Neural cell (in vitro differentiated cells): ENCODE measurements around the gene CAPN13.

ENCODE experiments used
- EP300 ChIP-seq: fragments of 450-650 bp; conservative IDR thresholded peaks from 2 replicates; pipeline ENCODE4 v1.6.1; 2014; ENCODE audit warnings: antibody characterized with exemption, mild to moderate bottlenecking, moderate library complexity; ENCODE audit not compliant: poor library complexity, severe bottlenecking
- EZH2 ChIP-seq: fragments of 200-600, 300-800 bp; shearing (Covaris generic), sonication (generic); IDR thresholded peaks from 2 replicates; pipeline ENCODE4 v1.6.1; 2014; ENCODE audit warnings: antibody characterized with exemption, low read length, borderline replicate concordance, mild to moderate bottlenecking; ENCODE audit not compliant: insufficient read depth, poor library complexity, severe bottlenecking
- POLR2AphosphoS5 ChIP-seq: IDR thresholded peaks from 2 replicates; pipeline ENCODE4 v1.6.1; 2012
- RAD21 ChIP-seq: fragments of 450-650 bp; conservative IDR thresholded peaks from 2 replicates; pipeline ENCODE4 v1.6.1; 2014; ENCODE audit warnings: antibody characterized with exemption, mild to moderate bottlenecking, moderate library complexity
- SMC3 ChIP-seq: fragments of 450-650 bp; conservative IDR thresholded peaks from 2 replicates; pipeline ENCODE4 v1.6.1; 2014; ENCODE audit warnings: antibody characterized with exemption, mild to moderate bottlenecking, moderate library complexity; ENCODE audit not compliant: poor library complexity
- TAF1 ChIP-seq: IDR thresholded peaks from 2 replicates; pipeline ENCODE4 v1.6.1; 2012; ENCODE audit warnings: low read depth
- TF ChIP-seq, protein P1 (sequence below): fragments of 450-650 bp; IDR thresholded peaks from 2 replicates; pipeline ENCODE4 v1.5.1; 2014; ENCODE audit warnings: antibody characterized with exemption, mild to moderate bottlenecking, moderate library complexity; ENCODE audit not compliant: poor library complexity, severe bottlenecking

DNA sequence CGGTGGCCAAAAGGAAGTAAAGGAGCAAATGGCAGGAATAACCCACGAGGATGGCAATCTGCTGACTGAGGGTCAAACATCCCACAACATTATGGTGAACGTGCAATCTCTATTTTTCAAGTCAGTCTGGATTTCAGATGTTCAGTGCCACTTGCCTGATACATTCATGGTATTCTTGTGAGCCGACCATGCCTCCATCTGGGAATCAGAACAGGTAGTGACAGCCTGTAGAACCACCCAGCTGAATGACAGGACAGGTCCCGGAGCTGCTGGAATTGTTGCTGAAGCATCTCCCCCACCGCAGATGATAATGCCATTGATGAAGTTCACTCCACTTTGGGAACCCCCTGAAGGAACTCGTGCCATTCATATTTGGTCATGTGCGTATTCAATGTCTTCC, 123.2 kb downstream of the CAPN13 start:
- no peak for TF ChIP-seq EP300
- TF ChIP-seq, protein P1, sequence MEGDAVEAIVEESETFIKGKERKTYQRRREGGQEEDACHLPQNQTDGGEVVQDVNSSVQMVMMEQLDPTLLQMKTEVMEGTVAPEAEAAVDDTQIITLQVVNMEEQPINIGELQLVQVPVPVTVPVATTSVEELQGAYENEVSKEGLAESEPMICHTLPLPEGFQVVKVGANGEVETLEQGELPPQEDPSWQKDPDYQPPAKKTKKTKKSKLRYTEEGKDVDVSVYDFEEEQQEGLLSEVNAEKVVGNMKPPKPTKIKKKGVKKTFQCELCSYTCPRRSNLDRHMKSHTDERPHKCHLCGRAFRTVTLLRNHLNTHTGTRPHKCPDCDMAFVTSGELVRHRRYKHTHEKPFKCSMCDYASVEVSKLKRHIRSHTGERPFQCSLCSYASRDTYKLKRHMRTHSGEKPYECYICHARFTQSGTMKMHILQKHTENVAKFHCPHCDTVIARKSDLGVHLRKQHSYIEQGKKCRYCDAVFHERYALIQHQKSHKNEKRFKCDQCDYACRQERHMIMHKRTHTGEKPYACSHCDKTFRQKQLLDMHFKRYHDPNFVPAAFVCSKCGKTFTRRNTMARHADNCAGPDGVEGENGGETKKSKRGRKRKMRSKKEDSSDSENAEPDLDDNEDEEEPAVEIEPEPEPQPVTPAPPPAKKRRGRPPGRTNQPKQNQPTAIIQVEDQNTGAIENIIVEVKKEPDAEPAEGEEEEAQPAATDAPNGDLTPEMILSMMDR: no peak
- TF ChIP-seq EZH2: no peak
- no peak for TF ChIP-seq POLR2AphosphoS5
- no peak for TF ChIP-seq SMC3
- TF ChIP-seq TAF1: no peak
- no peak for TF ChIP-seq RAD21
